GM18861 (cell line): ENCODE measurements around the gene MYO15B.

Experiments
- ATAC-seq: cut with Tn5 transposase; IDR thresholded peaks from one replicate; pipeline ENCODE4 v1.9.1; 2021; ENCODE audit not compliant: unreplicated experiment

MYO15B gene

DNA sequence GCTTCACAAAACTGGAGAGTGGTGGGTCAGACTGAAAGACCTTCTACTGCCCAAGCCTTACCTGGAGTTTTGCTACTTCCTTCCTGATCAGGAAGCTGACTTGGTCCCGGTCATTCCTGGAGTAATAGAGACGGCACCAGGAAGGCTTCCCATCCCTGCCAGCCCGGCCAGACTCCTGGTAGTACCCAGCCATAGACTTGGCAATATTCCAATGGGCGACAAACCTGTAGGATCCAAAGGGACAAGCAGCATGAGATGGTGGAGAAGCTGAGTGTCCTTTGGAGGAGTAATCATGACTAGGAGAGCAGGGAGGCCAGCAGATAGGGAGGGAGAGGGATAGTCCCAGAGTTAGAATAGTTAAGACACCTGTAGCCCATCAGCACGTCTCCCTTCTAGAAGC is 70.6 kb downstream of the MYO15B start:
- ATAC-seq: no peak

DNA sequence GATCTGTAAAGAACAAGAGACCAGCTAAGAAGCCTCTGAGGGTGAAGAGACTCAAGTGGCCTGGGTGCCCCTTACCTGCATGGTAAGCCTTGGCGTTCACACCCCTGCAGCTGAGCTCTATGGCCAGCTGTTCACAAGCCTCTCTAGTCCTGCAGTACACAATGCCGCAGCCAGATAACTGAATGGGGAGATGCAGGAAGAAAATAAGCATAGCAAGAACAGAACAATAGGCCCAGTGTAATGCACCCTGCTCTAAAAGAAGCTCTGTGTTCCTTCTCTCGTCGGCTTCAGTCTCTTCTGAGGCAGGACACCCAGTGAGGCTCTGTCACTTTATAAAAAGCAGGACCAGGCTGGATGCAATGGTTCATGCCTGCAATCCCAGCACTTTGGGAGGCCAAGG is 73.9 kb downstream of the MYO15B start:
- no peak for ATAC-seq

DNA sequence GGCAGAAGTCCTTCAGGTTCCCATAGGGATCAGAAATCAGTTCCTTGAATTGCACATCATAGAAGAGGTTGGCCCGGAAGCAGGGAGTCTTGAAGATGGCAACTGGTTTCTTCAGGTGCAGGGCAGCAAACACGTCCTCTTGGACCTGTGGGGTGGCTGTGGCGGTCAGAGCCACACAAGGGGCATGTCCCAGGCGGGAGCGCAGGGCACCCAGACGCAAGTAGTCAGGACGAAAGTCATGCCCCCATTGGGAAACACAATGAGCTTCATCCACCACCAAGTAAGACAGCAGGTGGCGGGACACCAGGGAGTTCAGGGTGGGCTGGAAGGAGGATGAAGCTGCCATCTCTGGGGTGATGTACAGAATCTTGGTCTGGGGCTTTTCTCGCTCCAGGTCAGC is 74.9 kb downstream of the MYO15B start:
- ATAC-seq: no peak

DNA sequence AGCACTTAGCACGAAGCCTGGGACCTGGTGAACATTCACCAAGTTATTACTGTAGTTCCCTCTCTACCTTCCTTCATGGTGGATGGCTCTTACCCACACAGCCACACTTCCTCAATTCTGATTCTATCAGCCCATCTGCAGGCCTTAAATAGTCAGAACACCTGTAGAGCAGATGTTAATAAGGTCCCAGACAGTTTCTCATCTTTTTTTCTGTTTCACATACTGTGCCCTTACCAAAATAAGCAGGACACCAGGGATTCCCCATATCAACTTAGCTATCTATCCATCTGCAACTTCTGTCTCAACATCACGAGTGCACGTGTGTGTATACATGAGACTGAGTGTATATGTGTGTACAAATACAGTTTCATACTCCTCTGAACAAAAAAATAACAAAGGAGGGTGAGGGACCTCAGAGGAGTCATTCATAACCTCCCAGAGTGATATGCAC is 76.5 kb downstream of the MYO15B start:
- peak; percentile 62 for ATAC-seq

DNA sequence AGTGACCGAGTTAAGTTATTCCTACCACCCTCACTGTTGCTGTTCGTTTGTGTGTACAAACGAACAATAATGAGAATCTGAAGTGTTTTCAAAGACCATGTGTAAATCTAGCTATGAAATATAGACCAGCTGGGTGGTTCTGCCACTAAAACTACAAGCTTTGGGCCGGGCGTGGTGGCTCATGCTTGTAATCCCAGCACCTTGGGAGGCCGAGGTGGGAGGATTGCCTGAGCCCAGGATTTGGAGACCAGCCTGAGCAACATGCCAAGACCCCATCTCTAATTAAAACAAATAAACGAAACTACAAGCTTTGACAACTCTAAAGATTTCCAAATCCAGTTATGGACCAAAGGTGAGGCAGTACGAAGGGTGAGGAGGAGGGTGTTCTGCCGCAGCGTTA is 78.4 kb downstream of the MYO15B start:
- ATAC-seq: no peak

DNA sequence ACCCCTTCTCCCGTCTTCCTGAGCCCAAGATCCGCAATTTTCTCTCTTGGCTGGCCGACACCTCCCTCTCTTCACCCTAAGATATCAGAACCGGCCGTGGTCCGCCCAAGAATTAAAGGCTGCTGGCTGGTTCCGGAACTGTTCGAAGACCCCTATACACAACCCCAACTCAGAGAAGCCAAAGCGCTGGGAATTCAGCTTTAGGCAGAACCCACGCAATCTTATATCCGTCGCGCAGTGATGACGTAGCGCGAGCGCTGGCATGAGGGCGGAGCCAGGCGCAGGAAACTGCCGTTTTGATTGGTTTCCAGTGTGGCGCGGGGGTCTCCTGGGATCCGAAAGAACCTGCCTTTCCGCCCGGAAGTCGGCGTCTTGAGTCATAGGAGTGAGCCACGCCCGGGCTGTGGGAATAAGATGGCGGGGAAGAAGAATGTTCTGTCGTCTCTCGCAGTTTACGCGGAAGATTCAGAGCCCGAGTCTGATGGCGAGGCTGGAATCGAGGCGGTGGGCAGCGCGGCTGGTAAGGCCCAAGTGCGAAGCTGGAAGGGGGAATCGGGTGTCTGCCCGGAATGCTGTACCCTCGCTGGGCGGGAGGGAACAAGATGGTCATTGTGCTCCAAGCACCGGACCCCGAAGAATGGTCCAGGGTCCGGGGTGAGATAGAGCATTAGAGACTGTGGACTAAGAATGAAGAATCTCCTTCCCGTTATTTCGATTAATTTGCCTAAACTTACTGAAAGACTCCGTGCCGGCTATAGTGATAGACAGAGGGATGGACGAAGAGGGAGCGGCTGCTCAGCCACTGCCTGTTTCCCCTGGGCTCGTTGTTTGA is 79.6 kb downstream of the MYO15B start, which contains the start of the genes RECQL5 and SAP30BP:
Gene RECQL5 (minus strand): TSS at position 196 of the 832 bp plus-strand sequence. CDS start 597 bp downstream, outside the sequence.
Gene SAP30BP (plus strand): TSS at position 380 of the 832 bp plus-strand sequence. CDS start 35 bp downstream, at position 415.
- ATAC-seq: peak; percentile 44

DNA sequence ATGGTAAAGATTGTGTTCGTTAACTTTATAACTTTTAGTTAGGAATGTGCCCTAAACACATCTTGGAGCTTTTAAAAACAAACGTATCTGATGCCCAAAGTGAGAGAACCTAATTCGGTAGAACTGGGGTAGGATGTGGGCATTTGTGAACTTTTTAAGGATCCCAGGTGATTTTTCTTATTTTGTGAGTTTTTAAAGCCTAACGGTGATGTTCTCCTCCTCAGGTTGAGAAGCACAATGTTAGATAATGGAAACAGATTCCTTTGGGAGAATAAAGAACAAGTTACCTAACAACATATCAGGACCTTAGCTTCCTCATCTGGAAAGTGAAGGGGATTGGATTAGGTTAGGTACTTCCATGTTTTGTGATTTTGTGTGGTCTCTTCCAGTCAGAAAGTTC is 80.2 kb downstream of the MYO15B start:
- ATAC-seq: no peak

DNA sequence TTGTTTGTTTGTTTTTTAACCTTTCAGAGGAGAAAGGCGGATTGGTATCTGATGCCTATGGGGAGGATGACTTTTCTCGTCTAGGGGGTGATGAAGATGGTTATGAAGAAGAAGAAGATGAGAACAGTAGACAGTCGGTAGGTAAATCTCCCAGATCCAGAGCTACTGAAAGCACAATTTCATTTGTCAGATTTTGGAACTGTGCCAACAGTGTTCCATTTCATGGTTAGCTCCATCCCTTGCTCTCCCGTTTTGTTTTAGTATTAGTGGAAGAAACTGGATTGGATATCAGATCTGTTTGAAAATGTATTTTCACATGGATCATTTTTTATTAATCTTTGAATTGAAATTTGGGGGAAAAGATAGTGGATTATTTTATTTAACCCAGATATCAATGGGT is 80.9 kb downstream of the MYO15B start:
- no peak for ATAC-seq

DNA sequence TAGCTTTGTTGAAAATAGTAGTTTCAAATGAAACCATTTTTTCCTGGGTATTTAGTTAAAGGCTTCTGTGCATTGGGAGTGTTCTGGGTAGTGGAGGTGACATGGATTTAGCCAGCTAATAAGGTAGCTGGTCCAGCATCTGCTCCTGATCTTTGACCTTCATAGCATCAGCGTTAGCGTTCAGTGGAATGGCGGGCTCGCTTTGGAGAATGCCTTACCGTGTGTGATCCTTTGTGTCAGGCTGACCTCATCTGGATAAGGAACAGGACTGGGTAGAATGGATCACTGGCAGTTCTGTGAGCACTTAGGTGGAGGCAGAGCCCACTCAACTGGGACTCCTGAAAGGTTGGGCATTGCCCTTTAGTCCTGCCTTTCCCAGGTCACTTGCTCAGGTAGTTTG is 83.3 kb downstream of the MYO15B start:
- no peak for ATAC-seq

DNA sequence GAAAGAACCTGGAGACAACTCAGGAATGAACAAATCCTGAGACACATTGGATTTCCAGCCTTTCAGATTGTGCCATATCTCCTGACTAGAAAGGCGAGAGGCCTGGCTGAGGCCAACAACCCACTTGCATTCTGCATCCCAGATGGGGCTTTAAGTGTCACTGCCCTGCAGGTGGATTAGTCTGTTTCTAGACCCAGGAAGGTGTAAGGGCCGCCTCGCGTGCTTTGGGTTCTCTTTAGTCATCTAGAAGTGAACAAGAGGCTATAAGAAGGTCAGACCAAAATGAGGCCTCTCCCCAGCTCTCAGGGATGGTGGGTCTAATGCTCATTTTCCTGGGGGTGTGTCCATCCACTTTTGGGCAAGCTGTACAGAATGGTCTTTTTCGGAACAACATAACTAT is 84.4 kb downstream of the MYO15B start:
- ATAC-seq: no peak

DNA sequence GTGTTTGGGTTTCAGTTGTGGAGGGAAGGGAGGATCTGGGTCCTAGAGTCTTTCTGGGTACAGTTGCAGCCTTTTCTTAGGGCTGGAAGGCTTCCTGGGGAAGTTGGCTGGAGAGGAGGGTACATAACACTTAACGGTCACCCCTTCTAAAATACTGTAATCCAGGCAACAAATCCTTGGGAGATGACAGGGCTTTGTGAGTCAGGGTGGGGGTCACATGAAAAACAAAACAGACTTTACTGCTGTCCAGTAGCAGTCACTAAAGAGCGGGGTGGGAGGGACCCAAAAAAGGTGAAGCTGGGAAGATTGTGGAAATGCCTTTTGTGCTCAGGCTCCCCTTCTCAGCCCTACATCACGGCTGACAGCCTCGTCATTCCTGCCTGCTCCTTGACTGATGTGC is 85.9 kb downstream of the MYO15B start:
- ATAC-seq: no peak
